Frontal cortex (tissue), 4 donors: ENCODE measurements around the gene LRBA. TPM values are rescaled to one million over a fixed set of nuclear protein-coding genes. Genes with fewer than 3 reads are reported as not detected.

Experiments used
- DNase-seq, 2 donors: peaks; one replicate each; pipeline ENCODE4 v3.0.0; 2012; ENCODE audit warnings: low spot score in 2 of 2
- FAIRE-seq: peaks from 2 replicates; lab custom pipeline; 2012; peaks lifted over from hg19 to GRCh38; lab: Jason Lieb, UNC
- total RNA-seq: library from RNA; depleted of rRNA; stranded (reverse); fragments of >200 nt; gene quantifications from one replicate; pipeline ENCODE4 v1.2.3, GENCODE V29; 2014
- donor health status: control.
- donor health status: control.
- donor health status: control.

Gene LRBA
- total RNA-seq, 1 donor from 2014 or later: 23.2 TPM

- peak in 1 of 2 donors; percentile 3 for DNase-seq
- no peak for FAIRE-seq
Measured at GRCh38 chr4:150906987-150907633, 108.0 kb downstream of the LRBA start.

- DNase-seq (no peak), FAIRE-seq (no peak)
Measured at GRCh38 chr4:150904671-150905070, 110.4 kb downstream of the LRBA start.

- no peak for FAIRE-seq
- DNase-seq: no peak
Measured at GRCh38 chr4:150903603-150904002, 111.5 kb downstream of the LRBA start.

GRCh38 chr4:150896497-150896896 is 118.6 kb downstream of the LRBA start:
- DNase-seq: no peak
- FAIRE-seq: no peak

- FAIRE-seq: no peak
- no peak for DNase-seq
Measured at GRCh38 chr4:150890246-150890645, 124.8 kb downstream of the LRBA start.

GRCh38 chr4:150889306-150889705 is 125.8 kb downstream of the LRBA start:
- DNase-seq (no peak), FAIRE-seq (no peak)

- FAIRE-seq: no peak
- no peak for DNase-seq
Measured at GRCh38 chr4:150888625-150889024, 126.5 kb downstream of the LRBA start.

GRCh38 chr4:150888217-150888616 is 126.9 kb downstream of the LRBA start:
- no peak for FAIRE-seq
- no peak for DNase-seq

GRCh38 chr4:150886597-150886996 is 128.5 kb downstream of the LRBA start:
- DNase-seq: no peak
- FAIRE-seq: no peak

- FAIRE-seq: peak; percentile 73
- no peak for DNase-seq
Measured at GRCh38 chr4:150884625-150885024, 130.5 kb downstream of the LRBA start.

GRCh38 chr4:150875367-150875766 is 139.7 kb downstream of the LRBA start:
- no peak for DNase-seq
- FAIRE-seq: no peak

GRCh38 chr4:150874338-150875226 is 140.5 kb downstream of the LRBA start:
- no peak for FAIRE-seq
- DNase-seq: peak in 1 of 2 donors; percentile 3

- FAIRE-seq: peak; percentile 95
Measured at GRCh38 chr4:150867148-150867547, 147.9 kb downstream of the LRBA start.

GRCh38 chr4:150863456-150863855 is 151.6 kb downstream of the LRBA start:
- FAIRE-seq (no peak), DNase-seq (no peak)

More at GRCh38 chr4:150867148-150867547, 147.9 kb downstream of the LRBA start:
- peak; percentile 31 to 51 for DNase-seq

- FAIRE-seq: no peak
- no peak for DNase-seq
Measured at GRCh38 chr4:150862829-150863228, 152.3 kb downstream of the LRBA start.

GRCh38 chr4:150859453-150859852 is 155.6 kb downstream of the LRBA start:
- DNase-seq (no peak), FAIRE-seq (no peak)

GRCh38 chr4:150855981-150856510 is 159.0 kb downstream of the LRBA start:
- no peak for DNase-seq
- FAIRE-seq: no peak

GRCh38 chr4:150854600-150854999 is 160.5 kb downstream of the LRBA start:
- no peak for FAIRE-seq
- no peak for DNase-seq

- FAIRE-seq (no peak), DNase-seq (no peak)
Measured at GRCh38 chr4:150853882-150854281, 161.2 kb downstream of the LRBA start.

GRCh38 chr4:150852216-150852615 is 162.9 kb downstream of the LRBA start:
- FAIRE-seq (no peak), DNase-seq (no peak)

GRCh38 chr4:150849016-150849415 is 166.1 kb downstream of the LRBA start:
- FAIRE-seq (no peak), DNase-seq (no peak)
